WI38 (cell line): ENCODE results near the gene PPOX.

ENCODE experiments used
- H3K4me3 ChIP-seq: 2 replicates; pipeline ENCODE4 v1.5.1; 2011; ENCODE audit warnings: low read depth, mild to moderate bottlenecking, control low read depth, low read length
- TF ChIP-seq, protein P1 (sequence below): IDR thresholded peaks from 2 replicates; pipeline ENCODE4 v1.5.1; 2012; ENCODE audit warnings: low read depth, mild to moderate bottlenecking, control low read depth, low read length

The PPOX gene

DNA sequence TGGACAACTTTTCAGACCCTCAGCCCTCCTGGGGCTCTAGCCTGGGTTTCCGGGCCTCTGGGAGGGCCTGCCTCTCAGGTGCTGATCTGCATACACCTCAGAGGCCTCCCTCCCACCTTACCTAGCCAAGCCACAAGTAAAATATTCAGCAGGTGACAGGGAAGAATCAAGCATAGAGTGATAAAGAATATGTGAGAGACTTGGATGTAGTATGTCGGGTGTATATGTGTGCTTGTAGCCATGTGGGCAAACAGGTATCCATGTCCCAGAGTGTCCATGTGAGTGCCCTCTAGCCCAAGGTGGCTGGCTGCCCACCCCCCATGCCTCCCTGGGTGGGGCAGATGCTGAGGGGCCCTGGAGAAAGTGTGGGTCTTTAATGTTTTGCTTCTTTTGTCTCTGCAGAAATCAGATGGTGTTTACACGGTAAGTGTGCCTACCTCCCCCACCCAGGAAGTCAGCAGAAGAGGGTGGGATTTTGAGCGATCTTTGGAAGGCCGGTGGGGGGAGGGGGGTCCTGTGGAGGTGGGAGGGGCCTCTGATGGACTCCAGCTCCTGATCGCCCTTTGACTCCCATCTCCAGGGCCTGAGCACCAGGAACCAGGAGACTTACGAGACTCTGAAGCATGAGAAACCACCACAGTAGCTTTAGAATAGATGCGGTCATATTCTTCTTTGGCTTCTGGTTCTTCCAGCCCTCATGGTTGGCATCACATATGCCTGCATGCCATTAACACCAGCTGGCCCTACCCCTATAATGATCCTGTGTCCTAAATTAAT, 52.3 kb downstream of the PPOX start:
- H3K4me3 ChIP-seq, result no peak overlapping the region
- TF ChIP-seq, protein P1, sequence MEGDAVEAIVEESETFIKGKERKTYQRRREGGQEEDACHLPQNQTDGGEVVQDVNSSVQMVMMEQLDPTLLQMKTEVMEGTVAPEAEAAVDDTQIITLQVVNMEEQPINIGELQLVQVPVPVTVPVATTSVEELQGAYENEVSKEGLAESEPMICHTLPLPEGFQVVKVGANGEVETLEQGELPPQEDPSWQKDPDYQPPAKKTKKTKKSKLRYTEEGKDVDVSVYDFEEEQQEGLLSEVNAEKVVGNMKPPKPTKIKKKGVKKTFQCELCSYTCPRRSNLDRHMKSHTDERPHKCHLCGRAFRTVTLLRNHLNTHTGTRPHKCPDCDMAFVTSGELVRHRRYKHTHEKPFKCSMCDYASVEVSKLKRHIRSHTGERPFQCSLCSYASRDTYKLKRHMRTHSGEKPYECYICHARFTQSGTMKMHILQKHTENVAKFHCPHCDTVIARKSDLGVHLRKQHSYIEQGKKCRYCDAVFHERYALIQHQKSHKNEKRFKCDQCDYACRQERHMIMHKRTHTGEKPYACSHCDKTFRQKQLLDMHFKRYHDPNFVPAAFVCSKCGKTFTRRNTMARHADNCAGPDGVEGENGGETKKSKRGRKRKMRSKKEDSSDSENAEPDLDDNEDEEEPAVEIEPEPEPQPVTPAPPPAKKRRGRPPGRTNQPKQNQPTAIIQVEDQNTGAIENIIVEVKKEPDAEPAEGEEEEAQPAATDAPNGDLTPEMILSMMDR, result no peak

DNA sequence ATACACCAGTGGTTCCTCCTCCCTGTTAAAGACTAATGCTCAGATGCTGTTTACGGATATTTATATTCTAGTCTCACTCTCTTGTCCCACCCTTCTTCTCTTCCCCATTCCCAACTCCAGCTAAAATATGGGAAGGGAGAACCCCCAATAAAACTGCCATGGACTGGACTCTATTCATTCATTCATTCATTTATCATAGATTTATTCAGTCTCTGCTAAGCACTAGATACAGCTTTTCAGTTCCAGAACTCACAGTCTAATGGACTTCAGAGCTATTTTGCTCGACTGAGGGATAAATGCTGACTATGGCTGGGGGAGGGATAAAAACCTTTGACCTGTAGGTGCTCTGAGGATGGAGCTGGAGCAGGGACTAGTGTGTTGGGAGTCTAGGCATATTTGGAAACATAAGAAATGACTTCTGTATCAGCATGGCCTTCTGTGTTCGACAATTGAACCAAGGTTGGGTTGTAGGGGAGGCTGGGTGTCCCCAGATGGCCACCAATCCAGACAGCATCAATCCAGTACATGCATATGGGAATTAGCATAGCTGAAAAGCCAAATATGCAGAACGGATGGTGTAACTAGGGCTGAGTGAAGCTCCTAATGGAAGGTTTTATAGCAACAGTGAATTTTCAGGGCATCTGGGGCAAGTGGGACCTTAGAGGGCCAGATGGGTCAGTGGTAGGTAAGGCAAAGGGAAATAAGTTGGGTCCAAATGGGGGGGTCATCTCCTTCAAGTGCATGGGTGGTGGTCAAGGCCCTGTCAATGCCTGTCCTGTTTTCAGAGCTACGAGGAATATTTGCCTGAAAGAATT, 53.1 kb downstream of the PPOX start:
- TF ChIP-seq, protein P1, result no peak
- no peak overlapping the region for H3K4me3 ChIP-seq

DNA sequence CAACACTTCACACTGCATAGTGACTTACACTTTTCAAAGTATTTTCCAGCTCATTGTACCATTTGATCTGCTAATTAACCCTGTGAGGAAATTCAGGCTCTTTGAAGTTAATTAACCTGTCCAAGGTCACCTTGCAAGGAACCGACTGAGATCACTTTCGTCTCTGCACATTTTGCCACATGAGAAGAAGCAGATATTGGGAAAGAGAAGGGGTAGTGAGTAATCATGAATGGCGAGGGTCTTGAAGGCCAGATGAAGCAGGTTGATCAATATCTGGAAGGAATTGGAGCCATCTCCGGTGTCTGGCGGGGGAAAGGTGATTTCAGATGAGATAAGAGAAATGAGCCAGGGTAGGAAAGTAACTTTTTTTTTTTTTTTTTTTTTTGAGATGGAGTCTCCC, 53.8 kb downstream of the PPOX start:
- TF ChIP-seq, protein P1, result no peak
- H3K4me3 ChIP-seq, result no peak overlapping the region
